ENCODE measurements around the gene PMS1. TPM values are rescaled to one million over a fixed set of nuclear protein-coding genes. Genes with fewer than 3 reads are reported as not detected.
A peak's percentile ranks its signal among the peaks of the same experiment; 100 is the strongest.

The PMS1 gene
- total and polyA plus RNA-seq, 2 donors from 2014 or later = 6.9 to 23.5 TPM

DNA sequence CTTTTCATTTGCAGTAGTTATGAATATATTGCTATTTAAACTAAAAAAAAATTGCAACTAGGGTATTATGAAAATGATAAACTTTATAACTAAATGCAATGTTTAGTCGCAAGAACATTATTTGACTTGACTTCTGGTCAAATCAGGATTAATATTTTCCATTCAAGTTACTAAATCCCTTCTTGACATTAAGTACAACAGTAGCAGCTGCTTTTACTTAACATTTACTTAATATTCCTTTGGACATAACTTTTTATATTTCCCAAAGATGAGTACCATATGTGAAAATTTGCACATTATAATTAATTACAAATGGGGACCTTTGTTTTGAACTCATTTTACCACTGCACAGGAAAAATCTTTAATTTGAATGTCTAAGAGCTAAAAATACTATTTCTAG is 74.0 kb downstream of the PMS1 start:
- Histone ChIP-seq H3K4me1 (ENCODE audit: control insufficient read depth in 2 of 3, insufficient read depth in 2 of 3, low read depth in 1 of 3, low read length in 3 of 3) (no peaks in the 10 kb centered on the region), H3K27me3 (ENCODE audit: control insufficient read depth, insufficient read depth, low read length) (no peaks in the 10 kb centered on the region), H3K4me3 (ENCODE audit: low read length in 3 of 3) (no peak overlapping the region), H3K9me3 (ENCODE audit: control insufficient read depth in 2 of 3, insufficient read depth in 1 of 3, low read length in 3 of 3) (no peaks in the 10 kb centered on the region), H3K9ac (ENCODE audit: low read length in 3 of 3) (no peak overlapping the region), H3K27ac (ENCODE audit: low read depth in 2 of 2, low read length in 2 of 2) (no peak overlapping the region), H3K36me3 (ENCODE audit: control insufficient read depth in 2 of 3, insufficient read depth in 3 of 3, low read length in 3 of 3) (peaks cover 0 to 2% (median 0%) of the 10 kb centered on the region in 3 donors)
- no peak for TF ChIP-seq CTCF (IDR thresholded peaks at IDR 0.05; ENCODE audit: borderline replicate concordance, extremely low read depth, insufficient read depth)
- intact Hi-C loops (cut with DNase I) = no loop called here
- FAIRE-seq (no peak), DNase-seq (peak in 1 of 5 donors; percentile 20)

GRCh38 chr2:189860161-189860560 is 75.9 kb downstream of the PMS1 start:
- intact Hi-C loops (cut with DNase I) = no loop called here

DNA sequence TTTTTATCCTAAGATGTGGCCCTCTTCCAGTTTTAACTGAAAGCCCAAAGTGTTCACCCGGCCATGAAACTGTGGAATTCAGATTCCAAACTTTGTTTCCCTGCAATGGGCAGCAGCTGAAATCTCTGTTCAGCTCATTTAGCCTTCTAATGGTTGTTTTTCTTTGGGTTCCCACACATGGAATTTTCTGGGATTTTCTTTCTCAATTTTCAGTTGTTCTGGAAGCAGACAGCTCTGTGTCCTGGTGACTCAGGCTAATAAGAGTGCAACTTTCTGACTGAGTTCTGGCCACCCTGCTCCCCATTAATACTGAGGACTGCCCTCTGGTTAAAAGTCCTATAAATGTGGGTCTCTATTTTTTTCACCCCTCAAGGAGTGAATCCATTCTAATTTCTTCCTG is 78.5 kb downstream of the PMS1 start:
- Histone ChIP-seq H3K4me3 (ENCODE audit: low read length in 3 of 3) (no peak overlapping the region), H3K36me3 (ENCODE audit: control insufficient read depth in 2 of 3, insufficient read depth in 3 of 3, low read length in 3 of 3) (no peaks in the 10 kb centered on the region), H3K4me1 (ENCODE audit: control insufficient read depth in 2 of 3, insufficient read depth in 2 of 3, low read depth in 1 of 3, low read length in 3 of 3) (no peaks in the 10 kb centered on the region), H3K27ac (ENCODE audit: low read depth in 2 of 2, low read length in 2 of 2) (no peak overlapping the region), H3K27me3 (ENCODE audit: control insufficient read depth, insufficient read depth, low read length) (no peaks in the 10 kb centered on the region), H3K9ac (ENCODE audit: low read length in 3 of 3) (no peak overlapping the region), H3K9me3 (ENCODE audit: control insufficient read depth in 2 of 3, insufficient read depth in 1 of 3, low read length in 3 of 3) (no peaks in the 10 kb centered on the region)
- intact Hi-C loops (cut with DNase I) = no loop called here
- DNase-seq (no peak), FAIRE-seq (no peak)
- TF ChIP-seq CTCF (IDR thresholded peaks at IDR 0.05; ENCODE audit: borderline replicate concordance, extremely low read depth, insufficient read depth) = no peak

More at GRCh38 chr2:189860161-189860560, 75.9 kb downstream of the PMS1 start:
- H3K9ac ChIP-seq (ENCODE audit: low read length in 3 of 3) = no peak overlapping the region
- H3K4me3 ChIP-seq (ENCODE audit: low read length in 3 of 3) = no peak overlapping the region
- DNase-seq = no peak
- no peaks in the 10 kb centered on the region for H3K27me3 ChIP-seq (ENCODE audit: control insufficient read depth, insufficient read depth, low read length)
- no peak for FAIRE-seq
- H3K27ac ChIP-seq (ENCODE audit: low read depth in 2 of 2, low read length in 2 of 2) = no peak overlapping the region
- H3K4me1 ChIP-seq (ENCODE audit: control insufficient read depth in 2 of 3, insufficient read depth in 2 of 3, low read depth in 1 of 3, low read length in 3 of 3) = no peaks in the 10 kb centered on the region
- H3K9me3 ChIP-seq (ENCODE audit: control insufficient read depth in 2 of 3, insufficient read depth in 1 of 3, low read length in 3 of 3) = no peaks in the 10 kb centered on the region
- TF ChIP-seq CTCF (IDR thresholded peaks at IDR 0.05; ENCODE audit: borderline replicate concordance, extremely low read depth, insufficient read depth) = no peak
- H3K36me3 ChIP-seq (ENCODE audit: control insufficient read depth in 2 of 3, insufficient read depth in 3 of 3, low read length in 3 of 3) = no peaks in the 10 kb centered on the region

- DNase-seq = no peak
- Histone ChIP-seq H3K4me1 (ENCODE audit: control insufficient read depth in 2 of 3, insufficient read depth in 2 of 3, low read depth in 1 of 3, low read length in 3 of 3) (no peaks in the 10 kb centered on the region), H3K27ac (ENCODE audit: low read depth in 2 of 2, low read length in 2 of 2) (no peak overlapping the region), H3K9me3 (ENCODE audit: control insufficient read depth in 2 of 3, insufficient read depth in 1 of 3, low read length in 3 of 3) (no peaks in the 10 kb centered on the region), H3K36me3 (ENCODE audit: control insufficient read depth in 2 of 3, insufficient read depth in 3 of 3, low read length in 3 of 3) (no peaks in the 10 kb centered on the region), H3K9ac (ENCODE audit: low read length in 3 of 3) (no peak overlapping the region), H3K4me3 (ENCODE audit: low read length in 3 of 3) (no peak overlapping the region), H3K27me3 (ENCODE audit: control insufficient read depth, insufficient read depth, low read length) (no peaks in the 10 kb centered on the region)
- no peak for FAIRE-seq
- intact Hi-C loops (cut with DNase I) = no loop called here
- TF ChIP-seq CTCF (IDR thresholded peaks at IDR 0.05; ENCODE audit: borderline replicate concordance, extremely low read depth, insufficient read depth) = no peak
These were observed 81.6 kb downstream of the PMS1 start for GRCh38 chr2:189865826-189866225.
